Thymus (tissue), 11 donors: Measurements from ENCODE around the gene SCLY. TPM values are rescaled to one million over a fixed set of nuclear protein-coding genes. Genes with fewer than 3 reads are reported as not detected.

Experiments used
- DNase-seq, 9 donors: peaks; one replicate each; pipeline ENCODE4 v3.0.0-alpha.2; 2013; ENCODE audit warnings: low spot score in 9 of 9, low read depth in 6 of 9, missing footprints in 1 of 9
- H3K27ac ChIP-seq, 2 donors: one replicate each; pipeline ENCODE4 v1.5.1; 2013; ENCODE audit warnings: control low read depth in 1 of 2, low read depth in 1 of 2, low read length in 1 of 2, mild to moderate bottlenecking in 1 of 2, moderate library complexity in 1 of 2
- H3K27me3 ChIP-seq, 2 donors: one replicate each; pipeline ENCODE4 v1.5.1; 2013; ENCODE audit warnings: low read length in 1 of 2; ENCODE audit not compliant: control insufficient read depth in 2 of 2, insufficient read depth in 1 of 2
- H3K36me3 ChIP-seq, 2 donors: one replicate each; pipeline ENCODE4 v1.5.1; 2013; ENCODE audit warnings: low read length in 1 of 2, mild to moderate bottlenecking in 1 of 2, moderate library complexity in 1 of 2; ENCODE audit not compliant: control insufficient read depth in 2 of 2, insufficient read depth in 2 of 2
- H3K4me1 ChIP-seq, 2 donors: one replicate each; pipeline ENCODE4 v1.5.1; 2013; ENCODE audit warnings: low read length in 2 of 2; ENCODE audit not compliant: control insufficient read depth in 2 of 2, insufficient read depth in 2 of 2
- H3K4me3 ChIP-seq, 2 donors: one replicate each; pipeline ENCODE4 v1.5.1; 2013; ENCODE audit warnings: low read length in 2 of 2, control low read depth in 1 of 2, mild to moderate bottlenecking in 1 of 2
- H3K9me3 ChIP-seq, 2 donors: one replicate each; pipeline ENCODE4 v1.5.1; 2013; ENCODE audit warnings: low read length in 1 of 2, mild to moderate bottlenecking in 1 of 2; ENCODE audit not compliant: control insufficient read depth in 2 of 2, insufficient read depth in 1 of 2
- WGBS: extraction: QIAGEN DNeasy Blood & Tissue Kit; methylation state at CpG from one replicate; pipeline ENCODE4 v1.1.7; 2013; 5-methylcytosine and 5-hydroxymethylcytosine counted together
- polyA plus RNA-seq: library from polyadenylated mRNA; stranded (reverse); fragments of 200-250 nt; gene quantifications from one replicate; pipeline ENCODE4 v1.2.3, GENCODE V29; 2013
- total RNA-seq: library from RNA; stranded (reverse); fragments of 120-200 nt; gene quantifications from one replicate; pipeline ENCODE4 v1.2.4, GENCODE V29; 2013
- donor health status: healthy.

Gene SCLY
- total and polyA plus RNA-seq, 2 donors, result 10.4 to 17.4 TPM

- Histone ChIP-seq H3K27me3 (no peaks in the 10 kb centered on the region), H3K4me1 (peaks cover 0 to 34% of the 10 kb centered on the region in 2 donors), H3K4me3 (no peak overlapping the region), H3K9me3 (peaks cover 0 to 10% of the 10 kb centered on the region in 2 donors), H3K36me3 (no peaks in the 10 kb centered on the region), H3K27ac (no peak overlapping the region)
- WGBS, result 91% methylated on average over 10 of the region's 10 CpGs
- no peak for DNase-seq
These were observed 42.1 kb downstream of the SCLY start for GRCh38 chr2:238102865-238103264.

- peaks cover 3 to 41% of the 10 kb centered on the region in 2 donors for H3K4me1 ChIP-seq
- no peak overlapping the region for H3K4me3 ChIP-seq
- H3K36me3 ChIP-seq, result no peaks in the 10 kb centered on the region
- no peak overlapping the region for H3K27ac ChIP-seq
- WGBS, result 97% methylated on average over 18 of the region's 18 CpGs
- peaks cover 0 to 4% of the 10 kb centered on the region in 2 donors for H3K9me3 ChIP-seq
- DNase-seq, result no peak
- no peaks in the 10 kb centered on the region for H3K27me3 ChIP-seq
These were observed 42.8 kb downstream of the SCLY start for GRCh38 chr2:238103465-238104225.

DNA sequence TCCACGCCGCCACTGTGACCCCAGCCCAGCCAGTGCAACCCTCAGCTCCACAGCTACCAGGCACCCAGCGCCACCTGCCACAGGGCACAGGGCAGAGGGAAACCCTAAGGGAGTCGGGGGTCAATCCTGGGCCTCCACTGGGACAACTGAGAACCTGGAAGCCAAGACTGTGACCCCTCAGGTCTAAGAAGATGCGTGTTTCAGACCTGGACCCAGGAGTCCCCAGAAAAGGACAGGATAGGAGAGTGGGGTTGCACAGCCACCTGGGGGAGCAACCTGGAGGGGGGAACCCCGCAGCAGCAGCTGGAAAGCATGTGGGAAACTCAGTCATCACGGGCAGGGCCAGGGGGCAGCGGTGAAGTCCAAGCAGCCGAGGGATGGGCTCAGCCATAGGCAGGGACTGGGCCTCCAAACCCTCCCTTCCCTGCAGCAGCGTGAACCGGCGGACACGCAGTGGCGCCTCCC, 43.5 kb downstream of the SCLY start:
- DNase-seq, result no peak
- H3K4me1 ChIP-seq, result peaks cover 8 to 48% of the 10 kb centered on the region in 2 donors
- 93% methylated on average over 14 of the region's 14 CpGs for WGBS

DNA sequence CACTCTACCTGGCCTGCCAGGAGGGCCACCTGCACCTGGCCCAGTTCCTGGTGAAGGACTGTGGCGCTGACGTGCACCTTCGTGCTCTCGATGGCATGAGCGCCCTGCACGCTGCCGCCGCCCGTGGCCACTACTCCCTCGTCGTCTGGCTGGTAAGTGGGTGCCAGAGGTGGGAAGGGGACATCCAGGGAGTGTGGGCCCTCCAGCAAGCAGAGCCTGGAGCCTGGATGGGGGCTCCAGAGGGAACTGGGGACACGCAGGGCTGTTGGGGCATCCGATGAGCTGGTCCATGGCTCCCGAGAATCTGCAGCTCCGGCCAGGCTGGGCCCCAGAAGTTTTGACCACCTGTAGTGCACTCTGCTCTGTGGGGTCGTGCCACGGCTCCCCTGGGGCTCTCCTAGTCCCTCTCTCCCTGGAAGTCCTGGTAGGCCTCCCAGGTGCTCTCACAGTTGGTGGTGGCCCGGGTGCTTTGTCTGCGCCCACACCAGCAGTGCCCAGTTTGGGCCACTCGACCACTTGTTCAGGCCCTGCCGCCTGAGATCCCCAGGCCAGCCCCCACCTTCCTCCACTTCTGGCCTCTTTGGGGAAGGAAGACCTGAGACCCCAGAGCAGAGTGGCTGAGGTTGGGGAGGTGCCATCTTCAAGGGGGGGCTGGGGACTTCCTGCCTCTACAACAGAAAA, 44.0 kb downstream of the SCLY start:
- Histone ChIP-seq H3K4me3 (no peak overlapping the region), H3K36me3 (no peaks in the 10 kb centered on the region), H3K27ac (no peak overlapping the region), H3K27me3 (no peaks in the 10 kb centered on the region), H3K4me1 (peaks cover 8 to 50% of the 10 kb centered on the region in 2 donors), H3K9me3 (peaks cover 0 to 4% of the 10 kb centered on the region in 2 donors)
- peak in 3 of 9 donors; percentile 17 to 51 (median 25) for DNase-seq
- 94% methylated on average over 21 of the region's 21 CpGs for WGBS

More for the DNA sequence above, 43.5 kb downstream of the SCLY start:
- no peak overlapping the region for H3K27ac ChIP-seq
- H3K27me3 ChIP-seq, result no peaks in the 10 kb centered on the region
- peaks cover 0 to 4% of the 10 kb centered on the region in 2 donors for H3K9me3 ChIP-seq
- no peaks in the 10 kb centered on the region for H3K36me3 ChIP-seq
- H3K4me3 ChIP-seq, result no peak overlapping the region

DNA sequence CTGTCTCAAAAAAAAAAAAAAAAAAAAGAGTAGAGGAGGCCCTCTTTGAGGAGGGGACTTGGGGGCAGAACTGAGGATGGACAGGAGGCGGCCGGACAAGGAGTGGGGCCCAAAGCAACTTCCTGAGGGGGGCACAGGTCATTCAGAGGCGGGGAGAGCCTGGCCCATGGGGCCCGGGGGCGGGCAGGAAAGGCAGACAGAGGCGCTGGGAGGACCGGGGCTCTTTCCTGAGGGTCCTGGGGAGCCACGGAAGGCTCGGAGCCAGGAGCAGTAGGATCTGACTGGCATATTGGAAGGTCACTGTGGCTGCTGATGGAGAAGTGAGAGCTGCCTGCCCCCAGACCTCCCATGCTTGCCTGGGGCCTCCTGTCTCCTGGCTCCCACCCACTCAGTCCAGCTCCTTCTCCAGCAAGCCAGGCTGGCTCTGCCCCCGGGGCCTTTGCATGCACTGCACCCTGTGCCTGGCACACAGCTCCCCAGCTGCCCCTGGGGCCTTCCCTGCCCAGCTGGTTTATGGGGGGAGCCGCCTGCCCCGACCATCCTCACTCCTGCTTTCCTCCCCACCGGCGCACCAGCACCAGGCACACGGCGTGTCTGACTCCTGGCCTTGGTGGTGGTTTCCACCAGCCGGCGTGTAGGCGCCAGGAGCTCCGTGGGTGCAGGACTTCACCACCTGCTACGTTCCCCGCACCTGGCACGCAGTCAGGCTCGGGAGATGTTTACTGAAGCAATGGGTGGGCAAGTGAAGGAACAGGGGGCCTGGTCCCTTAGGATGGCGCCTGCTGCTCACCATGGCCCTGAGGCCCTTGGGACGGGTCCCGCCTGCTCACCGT, 44.9 kb downstream of the SCLY start:
- WGBS, result 90% methylated on average over 28 of the region's 28 CpGs
- Histone ChIP-seq H3K4me1 (peaks cover 8 to 50% of the 10 kb centered on the region in 2 donors), H3K4me3 (no peak overlapping the region), H3K36me3 (no peaks in the 10 kb centered on the region), H3K27me3 (no peaks in the 10 kb centered on the region), H3K9me3 (peaks cover 0 to 8% of the 10 kb centered on the region in 2 donors), H3K27ac (peak overlapping the region in 1 of 2 donors; percentile 12)
- DNase-seq, result no peak

GRCh38 chr2:238106339-238106697, 45.5 kb downstream of the SCLY start:
- H3K27ac ChIP-seq, result no peak overlapping the region
- no peak overlapping the region for H3K4me3 ChIP-seq
- H3K9me3 ChIP-seq, result peaks cover 0 to 8% of the 10 kb centered on the region in 2 donors
- H3K4me1 ChIP-seq, result peaks cover 8 to 50% of the 10 kb centered on the region in 2 donors
- WGBS, result 96% methylated on average over 13 of the region's 13 CpGs
- H3K36me3 ChIP-seq, result no peaks in the 10 kb centered on the region
- H3K27me3 ChIP-seq, result no peaks in the 10 kb centered on the region
- DNase-seq, result no peak

DNA sequence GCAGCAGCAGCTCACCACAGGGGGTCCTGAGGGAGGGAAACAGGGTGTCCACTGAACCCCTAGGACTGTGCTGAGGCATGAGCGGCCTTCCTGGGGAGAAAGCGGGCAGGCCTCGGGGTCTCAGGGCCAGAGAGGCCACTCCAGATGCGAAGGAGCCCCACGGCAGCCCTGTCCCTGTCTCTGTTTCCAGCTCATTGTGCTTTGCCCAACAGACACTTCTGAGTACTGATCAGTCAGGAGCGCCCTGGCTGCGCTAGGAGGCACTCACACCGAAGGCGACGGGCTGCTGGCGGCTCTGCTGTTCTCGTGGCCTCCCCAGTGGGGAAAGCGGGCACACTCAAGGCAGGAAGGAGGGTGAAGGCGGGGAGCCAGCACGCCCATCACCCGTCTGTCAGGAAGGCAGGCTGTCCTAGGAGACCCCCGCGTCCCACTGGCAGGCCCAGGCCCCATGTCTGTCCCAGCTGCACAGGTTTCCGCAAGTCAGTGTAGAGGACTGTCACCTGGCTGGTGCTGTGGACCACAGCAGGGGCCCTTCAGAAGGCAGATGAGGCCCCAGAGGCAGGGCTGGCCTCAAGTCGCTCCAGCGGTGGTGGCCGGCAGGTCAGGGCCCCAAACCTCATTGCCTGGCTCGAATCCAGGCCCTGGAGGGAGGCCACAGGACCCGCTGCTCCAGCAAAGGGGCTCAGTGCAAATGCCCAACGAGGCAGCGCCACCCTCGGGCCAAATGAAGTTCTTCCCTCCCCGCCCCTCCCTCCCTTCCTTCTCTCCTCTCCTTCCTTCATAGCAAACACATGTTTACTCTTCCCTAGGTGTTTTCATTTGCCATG, 46.1 kb downstream of the SCLY start:
- Histone ChIP-seq H3K27me3 (no peaks in the 10 kb centered on the region), H3K4me1 (peaks cover 8 to 50% of the 10 kb centered on the region in 2 donors), H3K4me3 (no peak overlapping the region), H3K27ac (peak overlapping the region in 1 of 2 donors; percentile 17), H3K9me3 (peaks cover 0 to 8% of the 10 kb centered on the region in 2 donors), H3K36me3 (no peaks in the 10 kb centered on the region)
- 91% methylated on average over 28 of the region's 28 CpGs for WGBS
- peak in 2 of 9 donors; percentile 21 to 36 for DNase-seq
